Stimulated activated CD8-positive, alpha-beta memory T cell treated with anti-CD3 and anti-CD28 coated beads, Interleukin-4, amount 100 ng/mL, for 48 hours (primary cell): ENCODE results near the gene GSTM4.
A peak's percentile ranks its signal among the peaks of the same experiment; 100 is the strongest.
"Not testable (repeated sequence)": the region's sequence is repeated elsewhere in the genome, so short reads cannot be mapped to it uniquely, and the experiment has no call there.

Experiments used
- DNase-seq: peaks from one replicate; pipeline ENCODE4 v3.0.0-alpha.2; 2020

Gene GSTM4

GRCh38 chr1:109669246-109669948 lies 13.5 kb downstream of the GSTM4 start:
- DNase-seq: peak; percentile 39

GRCh38 chr1:109669949-109670302 lies 14.0 kb downstream of the GSTM4 start:
- DNase-seq: not testable (repeated sequence)

GRCh38 chr1:109671067-109671466 lies 15.2 kb downstream of the GSTM4 start:
- DNase-seq: no peak

- DNase-seq: not testable (repeated sequence)
Observed at GRCh38 chr1:109673861-109674260, 18.0 kb downstream of the GSTM4 start.

GRCh38 chr1:109676683-109677381 lies 20.9 kb downstream of the GSTM4 start:
- not testable (repeated sequence) for DNase-seq

GRCh38 chr1:109677459-109677858 lies 21.6 kb downstream of the GSTM4 start:
- DNase-seq: no peak

- DNase-seq: not testable (repeated sequence)
Observed at GRCh38 chr1:109678637-109679036, 22.7 kb downstream of the GSTM4 start.

- not testable (repeated sequence) for DNase-seq
Observed at GRCh38 chr1:109684777-109685176, 28.9 kb downstream of the GSTM4 start.

- DNase-seq: not testable (repeated sequence)
Observed at GRCh38 chr1:109685399-109685798, 29.5 kb downstream of the GSTM4 start.

GRCh38 chr1:109685890-109686289 lies 30.0 kb downstream of the GSTM4 start:
- DNase-seq: not testable (repeated sequence)

GRCh38 chr1:109687109-109687508 lies 31.2 kb downstream of the GSTM4 start:
- DNase-seq: not testable (repeated sequence)

GRCh38 chr1:109687641-109688499 lies 32.0 kb downstream of the GSTM4 start, which contains the start of gene GSTM1:
Gene GSTM1 (plus strand): TSS chr1:109687817. CDS start chr1:109687874, 57 bp downstream.
- no peak for DNase-seq

GRCh38 chr1:109689844-109690405 lies 34.0 kb downstream of the GSTM4 start:
- no peak for DNase-seq

- DNase-seq: no peak
Observed at GRCh38 chr1:109691759-109692158, 35.9 kb downstream of the GSTM4 start.

- DNase-seq: not testable (repeated sequence)
Observed at GRCh38 chr1:109694400-109694799, 38.5 kb downstream of the GSTM4 start.

- not testable (repeated sequence) for DNase-seq
Observed at GRCh38 chr1:109695138-109695537, 39.2 kb downstream of the GSTM4 start.

GRCh38 chr1:109697066-109697465 lies 41.2 kb downstream of the GSTM4 start:
- DNase-seq: no peak

- not testable (repeated sequence) for DNase-seq
Observed at GRCh38 chr1:109697861-109698260, 42.0 kb downstream of the GSTM4 start.

- not testable (repeated sequence) for DNase-seq
Observed at GRCh38 chr1:109702940-109703339, 47.0 kb downstream of the GSTM4 start.

- no peak for DNase-seq
Observed at GRCh38 chr1:109704173-109704572, 48.3 kb downstream of the GSTM4 start.

- no peak for DNase-seq
Observed at GRCh38 chr1:109705411-109705810, 49.5 kb downstream of the GSTM4 start.

GRCh38 chr1:109708949-109709348 lies 53.0 kb downstream of the GSTM4 start:
- DNase-seq: not testable (repeated sequence)

GRCh38 chr1:109709822-109710221 lies 53.9 kb downstream of the GSTM4 start:
- DNase-seq: not testable (repeated sequence)
